HG03066 (cell line): ENCODE measurements around the gene GALNT9.

Experiments used
- ATAC-seq: cut with Tn5 transposase; IDR thresholded peaks from one replicate; pipeline ENCODE4 v1.9.1; 2021; ENCODE audit warnings: low read depth; ENCODE audit not compliant: unreplicated experiment

Gene GALNT9

GRCh38 chr12:132345126-132345525, 15.7 kb upstream of the GALNT9 start:
- ATAC-seq, result no peak

DNA sequence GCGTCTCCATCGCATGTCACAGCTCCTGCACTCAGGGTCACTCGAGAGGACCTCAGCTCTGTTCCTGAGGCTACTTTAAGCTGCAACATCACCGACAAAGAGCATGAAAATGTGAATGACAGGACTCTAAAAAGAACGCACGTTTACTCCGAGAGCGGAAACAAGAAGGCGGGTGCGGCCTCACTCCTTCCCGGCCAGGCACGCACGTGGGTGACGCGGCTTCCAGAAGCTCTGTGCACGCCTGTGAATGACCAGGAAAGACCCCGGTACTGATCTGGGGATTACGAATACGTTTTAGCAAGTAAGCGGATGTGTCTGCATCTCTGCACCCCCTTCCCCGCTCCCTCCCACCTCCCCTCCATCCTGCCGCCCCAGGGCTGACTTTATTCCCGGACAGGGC, 15.2 kb upstream of the GALNT9 start:
- ATAC-seq, result no peak

DNA sequence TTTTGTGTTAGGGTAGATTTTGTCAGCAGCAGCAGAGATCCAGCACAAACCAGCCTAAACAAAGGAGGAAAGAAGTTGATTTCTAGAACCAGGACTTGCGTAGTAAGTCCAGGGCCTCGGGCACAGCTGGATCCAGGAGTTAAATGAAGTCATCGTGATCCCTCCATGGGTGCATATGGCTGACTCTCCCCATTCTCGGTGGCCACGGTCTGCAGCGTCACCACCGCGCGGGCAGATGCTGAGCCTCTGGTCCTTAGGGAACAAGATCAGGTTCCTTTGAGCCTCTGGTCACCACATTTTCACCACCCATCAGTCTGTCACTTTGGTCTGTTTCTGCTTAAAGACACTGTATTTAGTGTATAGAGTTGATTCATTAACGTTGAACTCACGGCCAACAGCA, 14.8 kb upstream of the GALNT9 start:
- no peak for ATAC-seq

- ATAC-seq, result no peak
Measured at GRCh38 chr12:132343294-132344004, 14.1 kb upstream of the GALNT9 start.

DNA sequence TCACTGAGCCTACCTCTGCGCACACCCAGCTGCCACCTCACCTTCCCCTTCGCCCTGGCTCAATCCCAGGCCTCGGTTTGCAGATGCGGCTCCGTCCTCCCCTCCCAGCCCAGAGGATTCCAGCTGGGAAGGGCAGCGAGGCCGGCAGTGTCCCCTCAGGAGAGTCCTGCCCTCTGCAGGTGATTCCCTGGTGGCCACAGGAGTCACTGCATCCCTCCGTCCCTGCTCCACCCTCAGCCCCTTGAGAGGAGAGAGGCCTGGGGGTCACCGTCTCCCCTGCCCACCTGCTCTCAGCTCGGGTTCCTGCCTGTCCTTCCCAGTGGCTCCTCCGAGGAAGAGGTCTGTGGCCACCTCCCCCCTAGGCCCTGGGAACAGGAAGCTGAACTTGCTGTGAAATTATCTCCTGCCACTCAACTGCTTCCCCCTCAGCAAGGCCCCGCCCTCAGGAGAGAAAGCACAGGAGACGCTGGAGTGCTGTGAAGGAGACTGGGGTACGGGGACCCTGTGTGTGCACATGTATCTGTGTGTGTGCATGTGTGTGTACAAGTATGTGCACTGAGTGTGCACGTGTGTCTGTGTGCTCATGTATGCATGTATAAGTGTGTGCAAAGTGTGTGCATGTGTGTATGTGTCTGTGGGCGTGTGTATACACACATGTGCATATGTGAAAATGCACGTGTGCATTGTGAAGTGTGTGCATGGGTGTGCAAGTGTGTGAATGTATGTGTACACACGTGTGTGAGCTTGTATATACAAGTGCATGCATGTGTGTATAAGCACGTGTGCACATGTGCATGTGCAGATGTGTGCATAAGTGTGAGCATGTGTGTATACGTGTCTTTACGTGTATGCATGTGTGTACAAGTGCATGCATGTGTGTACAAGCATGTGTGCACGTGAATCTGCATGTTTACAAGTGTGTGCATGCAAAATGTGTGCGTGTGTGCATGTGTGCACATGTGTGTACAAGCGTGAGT, 13.2 kb upstream of the GALNT9 start:
- ATAC-seq, result no peak

GRCh38 chr12:132341318-132342050, 12.1 kb upstream of the GALNT9 start:
- ATAC-seq, result no peak

- no peak for ATAC-seq
Measured at GRCh38 chr12:132340266-132341035, 11.1 kb upstream of the GALNT9 start.

DNA sequence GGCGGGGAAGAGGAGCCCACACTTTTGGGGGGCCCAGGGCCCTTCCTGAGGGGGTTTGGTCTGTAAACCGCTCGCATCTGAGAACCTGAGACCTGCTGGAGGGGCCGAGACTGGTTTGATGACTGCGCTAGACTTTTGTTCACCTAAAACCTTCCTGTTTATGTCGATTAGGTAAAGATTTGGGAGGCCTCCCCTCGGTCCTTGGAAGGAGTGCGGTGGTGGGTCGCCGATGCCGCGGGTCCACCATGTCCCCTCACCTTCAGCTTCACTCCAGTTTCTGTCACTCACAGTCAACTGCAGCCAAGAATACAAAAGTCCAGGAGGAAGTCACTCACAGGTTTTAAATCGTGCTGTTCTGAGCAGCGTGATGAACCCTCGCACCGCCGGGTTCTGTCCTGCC, 10.5 kb upstream of the GALNT9 start:
- ATAC-seq, result no peak

DNA sequence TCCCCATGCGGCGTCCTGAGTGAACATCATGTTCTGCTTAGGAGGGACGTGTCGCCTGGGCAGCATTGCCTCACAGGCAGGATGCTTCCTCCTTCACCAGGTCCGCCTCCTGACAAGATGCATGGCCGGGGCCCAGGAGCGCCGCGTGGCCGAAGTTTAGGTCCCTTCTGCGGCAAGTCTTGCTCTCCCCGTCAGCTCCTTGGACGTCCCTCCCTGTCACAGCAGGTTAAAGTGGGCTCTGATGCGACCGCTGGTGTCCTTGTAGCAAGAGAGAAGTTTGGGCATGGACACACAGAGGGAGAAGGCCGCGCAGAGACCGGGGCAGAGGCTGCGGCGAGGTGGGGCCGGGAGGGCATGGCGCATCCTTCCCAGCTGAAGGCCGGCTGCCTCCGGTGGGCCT, 9.4 kb upstream of the GALNT9 start:
- no peak for ATAC-seq

DNA sequence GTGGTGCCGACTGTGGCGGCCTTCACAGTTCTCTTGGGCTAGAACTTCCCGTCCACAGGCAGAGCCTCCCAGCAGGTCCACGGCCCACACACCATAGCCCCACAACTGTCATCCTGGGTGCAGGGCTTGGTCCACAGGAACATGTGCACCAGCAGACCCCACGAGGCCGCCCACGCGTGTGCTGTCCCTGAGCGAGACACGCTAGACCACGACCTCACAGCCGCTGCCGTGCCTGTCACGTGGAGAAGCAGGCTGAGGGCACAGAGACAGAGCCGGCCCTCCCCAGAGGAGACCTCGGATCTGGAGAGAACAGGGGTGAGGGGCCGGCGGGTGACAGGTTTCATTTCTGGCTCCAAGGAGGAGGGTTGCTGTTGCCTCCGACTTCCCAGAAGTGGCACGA, 8.9 kb upstream of the GALNT9 start:
- ATAC-seq, result no peak

DNA sequence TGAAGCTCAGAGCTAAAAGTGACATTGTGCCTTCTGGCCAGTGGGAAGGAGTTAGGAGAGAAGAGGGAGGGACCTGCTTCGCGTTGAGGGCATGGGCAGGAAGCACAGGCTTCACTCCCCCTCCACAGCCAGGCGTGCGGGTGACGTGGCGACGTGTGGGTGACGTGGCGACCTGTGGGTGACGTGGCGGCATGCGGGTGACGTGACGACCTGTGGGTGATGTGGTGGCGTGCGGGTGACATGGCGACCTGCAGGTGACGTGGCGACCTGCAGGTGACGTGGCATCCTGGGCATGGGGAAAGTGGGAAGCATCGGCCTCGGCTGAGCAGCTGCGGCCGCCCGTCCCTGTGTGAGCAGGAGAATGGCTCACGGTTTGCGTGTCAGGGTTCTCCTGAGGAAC, 8.2 kb upstream of the GALNT9 start:
- no peak for ATAC-seq

DNA sequence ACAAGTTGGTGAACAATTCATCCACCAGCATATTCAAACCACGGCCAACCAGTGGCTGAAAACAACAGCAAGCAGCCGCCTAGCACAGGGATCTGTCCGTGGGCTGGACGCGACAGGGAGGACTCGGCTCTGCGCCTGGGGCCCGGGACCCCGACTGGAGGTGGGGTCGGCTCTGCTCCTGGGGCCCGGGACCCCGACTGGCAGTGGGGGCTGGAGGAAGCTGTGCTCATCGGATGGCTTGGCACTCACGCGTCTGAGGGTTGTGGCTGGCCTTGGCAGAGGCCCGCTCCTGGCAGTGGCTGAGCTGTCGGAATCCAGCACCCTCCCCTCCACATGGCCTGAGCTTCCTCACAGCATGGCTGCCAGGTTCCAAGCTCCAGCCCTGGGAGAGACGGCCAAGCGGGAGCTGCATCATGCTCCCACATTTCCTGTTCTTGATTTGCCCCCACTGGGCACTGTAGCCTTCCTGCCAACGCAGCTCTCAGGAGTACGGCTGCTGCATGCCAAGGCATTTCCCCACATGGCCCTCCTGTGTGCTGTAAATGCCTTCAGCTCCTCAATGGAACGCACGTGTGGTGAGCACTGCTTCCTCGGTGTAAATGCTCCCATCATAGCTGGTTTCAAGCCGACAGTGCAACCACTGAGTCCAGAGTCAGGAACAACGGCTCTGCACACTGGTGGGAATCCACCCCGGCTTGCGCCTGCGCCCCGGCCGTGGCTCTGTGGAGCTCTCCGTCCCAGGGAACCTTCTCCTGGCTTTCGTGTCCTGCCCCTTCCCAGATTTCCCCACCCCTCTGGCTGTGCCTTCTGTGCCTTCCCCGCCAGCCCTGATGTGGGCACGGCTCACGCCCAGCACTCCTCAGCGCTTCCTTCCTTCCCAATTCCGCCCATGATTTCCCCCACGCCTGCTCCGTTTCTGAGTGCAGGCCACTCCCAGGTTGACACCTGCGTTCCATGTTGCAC, 7.3 kb upstream of the GALNT9 start:
- ATAC-seq, result no peak

DNA sequence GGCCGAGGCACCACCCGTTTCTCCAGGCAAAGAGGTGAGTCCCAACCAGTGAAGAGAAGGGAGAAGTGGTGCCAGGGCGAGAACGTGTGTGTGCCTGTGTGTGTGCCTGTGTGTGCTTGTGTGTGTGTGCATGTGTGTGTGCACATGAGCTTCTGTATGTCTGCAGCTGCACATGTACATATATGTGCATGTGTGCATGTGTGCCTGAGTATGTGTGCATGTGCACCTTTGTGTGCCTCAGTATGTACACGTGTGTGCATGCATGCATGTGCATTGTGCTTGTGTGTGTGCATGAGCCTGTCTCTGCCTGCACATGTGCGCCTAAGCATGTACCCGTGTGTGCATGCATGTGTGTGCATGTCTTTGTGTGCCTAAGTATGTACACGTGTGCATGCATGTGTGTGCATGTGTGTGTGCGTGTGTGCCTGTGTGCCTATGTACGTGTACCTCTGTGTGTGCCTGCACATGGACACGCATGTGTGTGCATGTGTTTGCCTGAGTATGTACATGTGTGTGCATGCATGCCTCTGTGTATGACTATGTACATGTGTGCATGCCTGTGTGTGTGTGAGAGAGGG, 5.9 kb upstream of the GALNT9 start:
- no peak for ATAC-seq

GRCh38 chr12:132333766-132334165, 4.4 kb upstream of the GALNT9 start:
- no peak for ATAC-seq

GRCh38 chr12:132333273-132333672, 3.9 kb upstream of the GALNT9 start:
- no peak for ATAC-seq

GRCh38 chr12:132330549-132330881, 1.1 kb upstream of the GALNT9 start:
- ATAC-seq, result no peak

GRCh38 chr12:132329720-132330548, 545 bp upstream of the GALNT9 start:
- ATAC-seq, result no peak
